ENCODE data around the gene RMND1. TPM values are rescaled to one million over a fixed set of nuclear protein-coding genes. Genes with fewer than 3 reads are reported as not detected.
A peak's percentile ranks its signal among the peaks of the same experiment; 100 is the strongest.

The RMND1 gene
- total and polyA plus RNA-seq, 2 of the 13 experiments (the other 11 are each of a cell fraction or from before 2014, with no cell fraction given) = 34.0 to 72.5 TPM

DNA sequence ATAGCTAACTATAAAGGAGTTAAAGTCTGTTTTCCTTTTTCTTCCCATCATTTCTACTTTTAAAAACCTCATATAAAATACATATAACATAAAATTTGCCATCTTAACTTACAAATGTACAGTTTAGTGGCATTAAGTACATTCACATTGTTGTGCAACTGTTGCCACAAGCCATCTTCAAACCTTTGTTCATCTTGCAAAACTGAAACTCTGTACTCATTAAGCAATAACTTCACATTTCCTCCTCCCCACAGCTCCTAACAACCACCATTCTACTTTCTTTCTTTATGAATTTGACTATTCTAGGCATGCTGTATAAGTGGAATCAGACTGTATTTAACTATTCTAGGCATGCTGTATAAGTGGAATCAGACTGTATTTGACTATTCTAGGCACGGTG lies 46.4 kb upstream of the RMND1 start (continued):
- TF ChIP-seq NFKBIZ (CRISPR knock-in tag; IDR thresholded peaks at IDR 0.05) (no peak), POLR2G (IDR thresholded peaks at IDR 0.05; ENCODE audit: low read depth, low read length) (no peak), KLF6 (CRISPR knock-in tag; IDR thresholded peaks at IDR 0.05) (0 out of 2 replicates have a peak, but pooled peaks have one; percentile 31), SAFB2 (CRISPR knock-in tag; IDR thresholded peaks at IDR 0.05; ENCODE audit: borderline replicate concordance, low read depth) (no peak), RAD21 (CRISPR knock-in tag; IDR thresholded peaks at IDR 0.05) (no peak), ZNF329 (CRISPR knock-in tag; IDR thresholded peaks at IDR 0.05; ENCODE audit: low read depth) (no peak), PAX8 (CRISPR knock-in tag; IDR thresholded peaks at IDR 0.05; ENCODE audit: borderline replicate concordance) (no peak), MED13 (CRISPR knock-in tag; IDR thresholded peaks at IDR 0.05) (no peak), MBD4 (IDR thresholded peaks at IDR 0.05; ENCODE audit: borderline replicate concordance, low read length) (no peak), ZNF878 (CRISPR knock-in tag; IDR thresholded peaks at IDR 0.05) (no peak), ZSCAN31 (CRISPR knock-in tag; IDR thresholded peaks at IDR 0.05; ENCODE audit: low read depth) (no peak), NR2C2 (CRISPR knock-in tag; IDR thresholded peaks at IDR 0.05; ENCODE audit: borderline replicate concordance) (peak; percentile 43; the same call in 1 of the 2 replicates), ZC3H4 (CRISPR knock-in tag; IDR thresholded peaks at IDR 0.05; ENCODE audit: borderline replicate concordance) (no peak), ZSCAN20 (CRISPR knock-in tag; IDR thresholded peaks at IDR 0.05; ENCODE audit: borderline replicate concordance) (no peak), PLRG1 (conservative IDR thresholded peaks at IDR 0.05) (no peak), ZNF644 (CRISPR knock-in tag; IDR thresholded peaks at IDR 0.05; ENCODE audit: low read depth) (peak; percentile 73; the same call in 1 of the 2 replicates), THYN1 (CRISPR knock-in tag; IDR thresholded peaks at IDR 0.05; ENCODE audit: borderline replicate concordance, low read depth) (no peak), JARID2 (CRISPR knock-in tag; IDR thresholded peaks at IDR 0.05; ENCODE audit: insufficient replicate concordance) (no peak), NONO (IDR thresholded peaks at IDR 0.05) (no peak), NONO (CRISPR knock-in tag; conservative IDR thresholded peaks at IDR 0.05) (no peak), CEBPB (IDR thresholded peaks at IDR 0.05; ENCODE audit: borderline replicate concordance, low read depth, low read length) (peak; percentile 99)
- TF ChIP-seq, protein P1, sequence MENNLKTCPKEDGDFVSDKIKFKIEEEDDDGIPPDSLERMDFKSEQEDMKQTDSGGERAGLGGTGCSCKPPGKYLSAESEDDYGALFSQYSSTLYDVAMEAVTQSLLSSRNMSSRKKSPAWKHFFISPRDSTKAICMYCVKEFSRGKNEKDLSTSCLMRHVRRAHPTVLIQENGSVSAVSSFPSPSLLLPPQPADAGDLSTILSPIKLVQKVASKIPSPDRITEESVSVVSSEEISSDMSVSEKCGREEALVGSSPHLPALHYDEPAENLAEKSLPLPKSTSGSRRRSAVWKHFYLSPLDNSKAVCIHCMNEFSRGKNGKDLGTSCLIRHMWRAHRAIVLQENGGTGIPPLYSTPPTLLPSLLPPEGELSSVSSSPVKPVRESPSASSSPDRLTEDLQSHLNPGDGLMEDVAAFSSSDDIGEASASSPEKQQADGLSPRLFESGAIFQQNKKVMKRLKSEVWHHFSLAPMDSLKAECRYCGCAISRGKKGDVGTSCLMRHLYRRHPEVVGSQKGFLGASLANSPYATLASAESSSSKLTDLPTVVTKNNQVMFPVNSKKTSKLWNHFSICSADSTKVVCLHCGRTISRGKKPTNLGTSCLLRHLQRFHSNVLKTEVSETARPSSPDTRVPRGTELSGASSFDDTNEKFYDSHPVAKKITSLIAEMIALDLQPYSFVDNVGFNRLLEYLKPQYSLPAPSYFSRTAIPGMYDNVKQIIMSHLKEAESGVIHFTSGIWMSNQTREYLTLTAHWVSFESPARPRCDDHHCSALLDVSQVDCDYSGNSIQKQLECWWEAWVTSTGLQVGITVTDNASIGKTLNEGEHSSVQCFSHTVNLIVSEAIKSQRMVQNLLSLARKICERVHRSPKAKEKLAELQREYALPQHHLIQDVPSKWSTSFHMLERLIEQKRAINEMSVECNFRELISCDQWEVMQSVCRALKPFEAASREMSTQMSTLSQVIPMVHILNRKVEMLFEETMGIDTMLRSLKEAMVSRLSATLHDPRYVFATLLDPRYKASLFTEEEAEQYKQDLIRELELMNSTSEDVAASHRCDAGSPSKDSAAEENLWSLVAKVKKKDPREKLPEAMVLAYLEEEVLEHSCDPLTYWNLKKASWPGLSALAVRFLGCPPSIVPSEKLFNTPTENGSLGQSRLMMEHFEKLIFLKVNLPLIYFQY (CRISPR knock-in tag; IDR thresholded peaks at IDR 0.05; ENCODE audit: borderline replicate concordance) = no peak
- TF ChIP-seq, protein P2, sequence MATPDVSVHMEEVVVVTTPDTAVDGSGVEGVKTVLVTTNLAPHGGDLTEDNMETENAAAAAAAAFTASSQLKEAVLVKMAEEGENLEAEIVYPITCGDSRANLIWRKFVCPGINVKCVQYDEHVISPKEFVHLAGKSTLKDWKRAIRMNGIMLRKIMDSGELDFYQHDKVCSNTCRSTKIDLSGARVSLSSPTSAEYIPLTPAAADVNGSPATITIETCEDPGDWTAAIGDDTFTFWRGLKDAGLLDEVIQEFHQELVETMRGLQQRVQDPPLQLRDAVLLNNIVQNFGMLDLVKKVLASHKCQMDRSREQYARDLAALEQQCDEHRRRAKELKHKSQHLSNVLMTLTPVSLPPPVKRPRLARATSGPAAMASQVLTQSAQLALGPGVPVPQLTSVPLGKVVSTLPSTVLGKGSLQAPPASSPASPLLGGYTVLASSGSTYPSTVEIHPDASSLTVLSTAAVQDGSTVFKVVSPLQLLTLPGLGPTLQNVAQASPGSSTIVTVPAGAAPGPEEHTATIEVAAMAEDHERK (CRISPR knock-in tag; IDR thresholded peaks at IDR 0.05; ENCODE audit: low read depth) = no peak
- TF ChIP-seq, protein P3, sequence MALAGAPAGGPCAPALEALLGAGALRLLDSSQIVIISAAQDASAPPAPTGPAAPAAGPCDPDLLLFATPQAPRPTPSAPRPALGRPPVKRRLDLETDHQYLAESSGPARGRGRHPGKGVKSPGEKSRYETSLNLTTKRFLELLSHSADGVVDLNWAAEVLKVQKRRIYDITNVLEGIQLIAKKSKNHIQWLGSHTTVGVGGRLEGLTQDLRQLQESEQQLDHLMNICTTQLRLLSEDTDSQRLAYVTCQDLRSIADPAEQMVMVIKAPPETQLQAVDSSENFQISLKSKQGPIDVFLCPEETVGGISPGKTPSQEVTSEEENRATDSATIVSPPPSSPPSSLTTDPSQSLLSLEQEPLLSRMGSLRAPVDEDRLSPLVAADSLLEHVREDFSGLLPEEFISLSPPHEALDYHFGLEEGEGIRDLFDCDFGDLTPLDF (CRISPR knock-in tag; IDR thresholded peaks at IDR 0.05) = no peak
- TF ChIP-seq, protein P4, sequence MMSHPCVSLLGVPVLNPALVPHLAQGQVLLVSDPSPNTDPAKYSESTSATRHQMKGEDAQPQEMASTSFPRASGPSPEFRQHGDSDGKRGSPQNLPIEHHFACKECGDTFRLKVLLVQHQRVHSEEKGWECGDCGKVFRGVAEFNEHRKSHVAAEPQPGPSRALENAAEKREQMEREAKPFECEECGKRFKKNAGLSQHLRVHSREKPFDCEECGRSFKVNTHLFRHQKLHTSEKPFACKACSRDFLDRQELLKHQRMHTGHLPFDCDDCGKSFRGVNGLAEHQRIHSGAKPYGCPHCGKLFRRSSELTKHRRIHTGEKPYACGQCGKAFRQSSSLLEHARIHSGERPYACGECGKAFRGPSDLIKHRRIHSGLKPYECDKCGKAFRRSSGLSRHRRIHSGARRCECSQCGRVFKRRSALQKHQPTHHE (CRISPR knock-in tag; IDR thresholded peaks at IDR 0.05; ENCODE audit: borderline replicate concordance) = no peak

All from HepG2 (cell line).